NCI-H1092 treated with DMSO at 0.1 percent for 48 hours (cell line): ENCODE measurements around the gene SUPT20HL2.
"Not testable (repeated sequence)": the region's sequence is repeated elsewhere in the genome, so short reads cannot be mapped to it uniquely, and the experiment has no call there.

ENCODE experiments used
- DNase-seq: peaks from one replicate; lab custom pipeline; 2025; lab: John Stamatoyannopoulos, UW

Gene SUPT20HL2

GRCh38 chrX:24309580-24310374 is 4.1 kb downstream of the SUPT20HL2 start:
- not testable (repeated sequence) for DNase-seq

GRCh38 chrX:24308803-24309202 is 5.1 kb downstream of the SUPT20HL2 start:
- DNase-seq, result not testable (repeated sequence)

GRCh38 chrX:24306440-24306839 is 7.4 kb downstream of the SUPT20HL2 start:
- DNase-seq, result no peak

GRCh38 chrX:24305905-24306304 is 8.0 kb downstream of the SUPT20HL2 start:
- DNase-seq, result no peak

- no peak for DNase-seq
Observed at GRCh38 chrX:24301806-24302205, 12.1 kb downstream of the SUPT20HL2 start.

- DNase-seq, result no peak
Observed at GRCh38 chrX:24301060-24301459, 12.8 kb downstream of the SUPT20HL2 start.

- no peak for DNase-seq
Observed at GRCh38 chrX:24298191-24298590, 15.7 kb downstream of the SUPT20HL2 start.

GRCh38 chrX:24294619-24295018 is 19.2 kb downstream of the SUPT20HL2 start:
- peak; percentile 29 for DNase-seq

GRCh38 chrX:24293412-24293811 is 20.5 kb downstream of the SUPT20HL2 start:
- no peak for DNase-seq

- no peak for DNase-seq
Observed at GRCh38 chrX:24292353-24292752, 21.5 kb downstream of the SUPT20HL2 start.

GRCh38 chrX:24285082-24285481 is 28.8 kb downstream of the SUPT20HL2 start:
- no peak for DNase-seq

- DNase-seq, result no peak
Observed at GRCh38 chrX:24283127-24283794, 30.6 kb downstream of the SUPT20HL2 start.

- no peak for DNase-seq
Observed at GRCh38 chrX:24282381-24283126, 31.3 kb downstream of the SUPT20HL2 start.

- DNase-seq, result no peak
Observed at GRCh38 chrX:24277405-24277804, 36.5 kb downstream of the SUPT20HL2 start.

GRCh38 chrX:24276015-24276414 is 37.9 kb downstream of the SUPT20HL2 start:
- DNase-seq, result no peak

GRCh38 chrX:24271262-24271661 is 42.6 kb downstream of the SUPT20HL2 start:
- no peak for DNase-seq

- DNase-seq, result no peak
Observed at GRCh38 chrX:24268786-24269185, 45.1 kb downstream of the SUPT20HL2 start.

GRCh38 chrX:24266996-24267395 is 46.9 kb downstream of the SUPT20HL2 start:
- DNase-seq, result no peak

GRCh38 chrX:24264383-24264782 is 49.5 kb downstream of the SUPT20HL2 start:
- no peak for DNase-seq

- DNase-seq, result no peak
Observed at GRCh38 chrX:24262309-24262708, 51.6 kb downstream of the SUPT20HL2 start.
